Hepatocyte (in vitro differentiated cells): ENCODE results near the gene MBD6.

Source experiments
- EZH2 ChIP-seq: fragments of 200-600 bp; sonication (generic); IDR thresholded peaks from 2 replicates; pipeline ENCODE4 v1.6.1; 2016; ENCODE audit warnings: antibody characterized with exemption, mild to moderate bottlenecking, borderline replicate concordance
- EZH2phosphoT487 ChIP-seq: fragments of 200-600 bp; sonication (generic); IDR thresholded peaks from one replicate; pipeline ENCODE4 v1.6.1; 2018; ENCODE audit warnings: antibody characterized with exemption, mild to moderate bottlenecking, low read depth, moderate library complexity; ENCODE audit not compliant: unreplicated experiment, severe bottlenecking
- TF ChIP-seq, protein P1 (sequence below): fragments of 200-600 bp; sonication (generic); IDR thresholded peaks from 2 replicates; pipeline ENCODE4 v1.5.1; 2016; ENCODE audit warnings: antibody characterized with exemption, mild to moderate bottlenecking; ENCODE audit not compliant: poor library complexity

DNA sequence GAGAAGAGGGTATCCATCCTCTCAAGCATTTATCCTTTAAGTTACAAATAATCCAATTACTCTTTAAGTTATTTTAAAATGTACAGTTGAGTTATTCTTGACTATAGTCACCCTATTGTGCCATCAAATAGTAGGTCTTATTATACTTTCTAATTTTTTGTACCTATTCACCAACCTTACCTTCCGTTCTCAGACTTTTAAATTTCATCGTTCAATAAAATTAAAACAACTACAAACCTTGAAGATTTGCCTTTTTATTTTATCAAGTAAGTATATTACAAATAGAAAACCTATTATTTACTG, 25.3 kb downstream of the MBD6 start:
- TF ChIP-seq, protein P1, sequence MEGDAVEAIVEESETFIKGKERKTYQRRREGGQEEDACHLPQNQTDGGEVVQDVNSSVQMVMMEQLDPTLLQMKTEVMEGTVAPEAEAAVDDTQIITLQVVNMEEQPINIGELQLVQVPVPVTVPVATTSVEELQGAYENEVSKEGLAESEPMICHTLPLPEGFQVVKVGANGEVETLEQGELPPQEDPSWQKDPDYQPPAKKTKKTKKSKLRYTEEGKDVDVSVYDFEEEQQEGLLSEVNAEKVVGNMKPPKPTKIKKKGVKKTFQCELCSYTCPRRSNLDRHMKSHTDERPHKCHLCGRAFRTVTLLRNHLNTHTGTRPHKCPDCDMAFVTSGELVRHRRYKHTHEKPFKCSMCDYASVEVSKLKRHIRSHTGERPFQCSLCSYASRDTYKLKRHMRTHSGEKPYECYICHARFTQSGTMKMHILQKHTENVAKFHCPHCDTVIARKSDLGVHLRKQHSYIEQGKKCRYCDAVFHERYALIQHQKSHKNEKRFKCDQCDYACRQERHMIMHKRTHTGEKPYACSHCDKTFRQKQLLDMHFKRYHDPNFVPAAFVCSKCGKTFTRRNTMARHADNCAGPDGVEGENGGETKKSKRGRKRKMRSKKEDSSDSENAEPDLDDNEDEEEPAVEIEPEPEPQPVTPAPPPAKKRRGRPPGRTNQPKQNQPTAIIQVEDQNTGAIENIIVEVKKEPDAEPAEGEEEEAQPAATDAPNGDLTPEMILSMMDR, result no peak
- TF ChIP-seq EZH2phosphoT487 (no peak), EZH2 (no peak)
